Measurements from ENCODE around the gene DYSF.

Gene DYSF

DNA sequence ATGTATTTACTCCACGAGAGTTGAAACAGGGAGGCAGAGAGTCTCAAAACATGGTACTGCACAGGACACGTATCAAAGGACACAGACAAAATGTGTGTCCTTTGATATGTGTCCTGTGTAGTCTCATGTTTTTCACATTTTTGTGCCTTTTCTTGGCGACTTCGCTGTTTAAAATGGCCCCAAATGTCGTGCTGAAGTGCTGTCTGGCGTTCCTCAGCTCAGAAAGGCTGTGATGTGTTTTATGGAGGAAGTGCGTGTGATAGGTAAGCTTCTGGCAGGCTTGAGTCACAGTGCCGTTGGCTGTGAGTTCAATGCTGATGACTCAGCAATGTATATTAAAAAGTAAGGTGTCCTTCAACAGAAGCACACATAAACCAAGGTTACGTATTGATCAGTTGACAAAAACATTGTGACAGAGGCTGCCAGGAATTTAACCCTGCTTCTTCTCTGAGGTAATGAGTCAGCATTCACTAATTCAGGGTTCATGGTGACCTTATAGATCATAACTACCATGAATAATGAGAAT, 78.2 kb downstream of the DYSF start:
- DNase-seq, result no peak

DNA sequence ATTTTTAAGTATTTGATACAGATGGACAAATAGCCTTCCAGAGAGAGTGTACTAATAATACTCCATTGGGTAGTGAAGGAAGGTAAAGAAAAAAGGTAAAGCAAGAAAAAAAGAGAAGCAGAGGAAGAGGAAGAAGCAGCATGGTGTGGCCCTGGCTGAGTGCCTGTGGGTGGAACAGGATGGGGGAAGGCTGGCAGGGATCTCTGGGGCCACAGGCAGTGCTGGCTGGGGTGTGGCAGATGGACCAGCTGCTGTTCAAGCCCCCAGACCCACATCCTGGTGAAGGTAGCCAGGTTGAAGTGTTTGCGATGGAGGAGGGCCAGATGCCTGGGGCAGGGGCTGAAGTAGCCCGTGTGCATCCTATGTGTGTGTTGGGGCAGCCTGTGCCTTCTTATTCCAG, 79.0 kb downstream of the DYSF start:
- DNase-seq, result no peak

DNA sequence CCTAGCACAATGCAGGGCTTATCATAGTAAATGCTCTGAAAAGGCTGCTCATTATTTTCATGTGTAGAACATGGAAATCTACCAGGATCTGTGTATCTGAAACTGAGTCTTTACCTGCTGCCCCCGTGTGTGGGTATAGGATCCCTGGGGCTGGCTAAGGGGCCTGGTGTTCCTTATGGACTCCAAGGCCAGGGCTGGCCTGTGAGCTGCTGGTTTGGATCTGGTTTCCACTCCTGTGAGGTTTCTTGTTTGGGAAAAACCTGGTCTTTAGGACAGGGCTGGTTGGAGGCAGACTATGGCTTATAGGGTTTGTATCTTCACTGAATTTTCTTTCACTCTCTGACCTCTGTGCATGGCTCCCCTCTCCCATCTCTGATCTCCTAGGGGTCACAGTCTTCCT, 80.8 kb downstream of the DYSF start:
- DNase-seq, result no peak

DNA sequence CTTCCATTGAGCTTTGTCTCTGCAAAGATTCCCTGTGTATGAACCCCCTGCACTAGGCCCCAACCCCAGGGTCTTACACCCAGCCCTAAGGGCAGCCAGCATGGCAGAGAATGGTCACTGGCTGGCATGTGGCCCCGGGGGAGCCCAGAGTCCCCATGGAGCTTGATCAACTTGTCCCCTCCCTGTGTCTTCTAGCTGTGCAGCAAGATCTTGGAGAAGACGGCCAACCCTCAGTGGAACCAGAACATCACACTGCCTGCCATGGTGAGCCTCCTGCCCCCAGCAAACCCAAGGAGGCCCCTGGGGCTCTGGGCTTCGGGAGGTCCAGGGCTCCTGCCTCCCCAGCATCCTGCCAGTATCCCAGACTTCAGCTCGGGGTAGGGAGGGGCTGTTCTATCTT, 81.5 kb downstream of the DYSF start:
- DNase-seq, result no peak

DNA sequence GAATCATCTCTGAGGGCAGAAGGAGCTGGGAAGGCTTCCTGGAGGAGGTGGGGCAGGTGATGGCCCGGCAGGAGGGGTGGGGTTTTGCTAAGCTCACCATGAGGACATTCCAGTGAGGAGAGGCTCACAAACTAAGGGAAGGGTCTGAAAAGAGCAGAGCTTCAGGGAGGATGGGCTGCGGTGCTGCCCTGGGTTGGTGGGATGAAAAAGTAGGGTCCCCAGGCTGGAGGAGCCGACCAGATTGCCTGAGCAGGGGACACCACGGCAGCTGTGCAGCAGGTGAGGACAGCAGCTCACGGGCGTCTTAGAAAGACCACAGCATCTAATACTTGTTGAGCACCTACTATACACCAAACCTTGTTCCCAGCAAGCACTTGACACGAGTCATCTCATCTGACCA, 82.2 kb downstream of the DYSF start:
- DNase-seq, result no peak

DNA sequence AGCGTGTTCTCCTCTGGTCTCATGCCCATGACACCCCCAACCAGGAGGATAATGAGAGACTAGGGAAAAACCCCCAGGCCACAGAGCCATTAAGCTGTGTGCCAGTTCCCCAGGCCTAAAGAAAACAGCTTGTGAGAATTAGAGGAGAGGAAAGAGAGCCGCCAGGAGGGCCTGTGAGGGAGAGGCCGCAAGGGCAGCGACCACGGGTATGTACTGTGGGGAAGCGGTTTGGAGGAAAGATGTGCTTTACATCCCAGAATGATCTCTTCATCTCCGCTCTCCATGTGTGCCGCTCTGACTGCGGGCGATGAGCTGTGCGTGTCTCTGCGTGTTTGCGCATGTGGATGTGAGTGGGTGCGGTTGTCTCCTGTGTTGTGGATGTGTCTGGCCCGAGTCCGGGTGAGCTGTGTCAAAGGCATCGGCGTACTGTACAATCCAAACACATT, 82.9 kb downstream of the DYSF start:
- DNase-seq, result no peak

DNA sequence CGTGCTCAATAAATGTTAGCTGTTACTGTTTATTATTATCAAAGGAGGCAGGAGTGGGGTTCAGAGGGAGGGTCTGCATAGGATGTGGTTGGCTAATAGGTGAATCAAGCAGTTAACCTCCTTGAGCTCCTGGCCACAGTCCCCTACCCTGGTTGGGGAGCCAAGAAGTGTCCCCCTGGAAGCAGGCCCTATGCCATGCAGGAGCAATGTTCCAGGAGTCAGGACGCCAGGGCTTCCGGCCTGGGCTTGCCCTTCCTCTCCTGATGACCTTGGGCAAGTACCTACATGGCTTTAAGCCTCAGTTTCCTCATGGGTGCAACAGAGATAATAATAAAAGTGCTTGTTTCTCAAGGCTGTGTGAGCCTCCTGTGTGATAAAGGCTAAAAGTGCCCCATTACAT, 84.9 kb downstream of the DYSF start:
- DNase-seq, result no peak

DNA sequence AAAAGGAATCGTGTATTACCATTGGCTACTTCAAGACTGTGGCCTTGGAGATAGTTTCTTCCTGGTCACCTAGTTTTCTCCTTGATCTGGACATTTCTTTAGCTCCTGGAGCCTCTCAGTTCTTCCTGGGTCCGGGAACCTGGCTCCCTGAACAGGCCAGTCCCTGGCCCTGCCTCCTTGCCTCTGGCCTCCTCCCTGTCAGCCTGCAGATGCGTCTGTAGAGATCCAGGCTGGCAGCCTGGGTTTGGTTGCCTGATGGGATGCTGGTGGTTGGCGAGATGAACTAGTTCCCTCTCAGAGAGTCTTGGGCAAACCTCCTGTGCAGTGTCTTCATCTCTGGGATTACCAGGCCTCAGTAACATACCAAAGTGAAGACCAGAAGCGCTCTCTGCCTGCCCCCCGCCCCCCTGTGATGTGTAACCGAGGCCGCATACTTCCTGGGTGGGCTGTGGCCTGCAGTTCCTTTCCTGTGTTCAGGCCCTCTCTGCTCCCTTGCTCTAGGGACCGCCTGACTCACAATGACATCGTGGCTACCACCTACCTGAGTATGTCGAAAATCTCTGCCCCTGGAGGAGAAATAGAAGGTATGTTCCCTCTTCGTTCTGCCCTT, 85.4 kb downstream of the DYSF start:
- peak; percentile 18 for DNase-seq

DNA sequence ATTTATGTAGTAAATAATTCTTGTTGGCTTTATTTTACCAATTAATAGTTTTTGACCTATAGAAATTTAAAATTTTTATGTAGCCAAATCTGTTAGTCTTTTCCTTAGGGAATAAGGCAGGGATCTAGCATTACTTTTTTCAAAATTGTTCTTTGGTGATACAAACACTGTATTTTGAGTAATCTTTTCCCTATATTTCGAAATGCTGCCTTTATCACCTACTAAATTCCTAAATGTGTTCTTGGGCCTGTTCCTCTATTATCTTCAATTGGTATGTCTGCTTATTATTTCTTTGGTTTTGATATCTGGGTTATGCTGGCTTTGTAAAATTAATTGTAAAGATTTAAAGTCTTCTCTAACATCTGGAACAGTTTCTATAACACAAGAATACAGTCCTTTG, 87.5 kb downstream of the DYSF start:
- no peak for DNase-seq

DNA sequence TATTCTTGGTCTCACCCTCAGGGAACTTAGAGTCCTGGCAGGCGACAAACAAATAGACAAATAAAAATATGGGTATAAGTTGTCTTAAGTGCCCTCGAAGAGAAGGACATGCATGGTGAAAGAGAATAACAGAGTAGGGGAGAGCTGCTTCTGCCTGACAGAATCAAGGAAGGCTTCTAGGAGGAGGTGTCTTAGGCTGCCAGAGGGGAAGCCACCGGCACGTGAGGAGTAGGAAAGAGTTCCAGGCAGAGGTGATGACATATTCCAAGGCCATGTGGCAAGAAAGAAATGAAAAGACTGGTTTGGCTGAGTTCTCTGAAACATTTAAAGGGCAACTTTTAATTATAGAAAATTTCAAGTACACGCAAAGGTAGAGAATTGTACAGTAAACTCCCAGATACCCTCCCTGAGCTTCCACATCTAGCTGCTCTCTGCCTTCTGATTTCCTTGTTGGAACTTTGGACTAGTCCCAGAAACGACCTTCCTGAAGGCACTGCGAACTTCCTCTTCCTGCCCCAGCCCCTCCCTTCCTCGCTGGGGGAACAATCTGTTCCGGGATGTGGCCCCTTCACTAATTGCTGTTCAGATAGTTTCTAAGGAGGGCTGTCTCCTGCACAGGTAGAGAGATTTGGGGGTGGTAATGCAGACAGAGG, 91.7 kb downstream of the DYSF start:
- no peak for DNase-seq

DNA sequence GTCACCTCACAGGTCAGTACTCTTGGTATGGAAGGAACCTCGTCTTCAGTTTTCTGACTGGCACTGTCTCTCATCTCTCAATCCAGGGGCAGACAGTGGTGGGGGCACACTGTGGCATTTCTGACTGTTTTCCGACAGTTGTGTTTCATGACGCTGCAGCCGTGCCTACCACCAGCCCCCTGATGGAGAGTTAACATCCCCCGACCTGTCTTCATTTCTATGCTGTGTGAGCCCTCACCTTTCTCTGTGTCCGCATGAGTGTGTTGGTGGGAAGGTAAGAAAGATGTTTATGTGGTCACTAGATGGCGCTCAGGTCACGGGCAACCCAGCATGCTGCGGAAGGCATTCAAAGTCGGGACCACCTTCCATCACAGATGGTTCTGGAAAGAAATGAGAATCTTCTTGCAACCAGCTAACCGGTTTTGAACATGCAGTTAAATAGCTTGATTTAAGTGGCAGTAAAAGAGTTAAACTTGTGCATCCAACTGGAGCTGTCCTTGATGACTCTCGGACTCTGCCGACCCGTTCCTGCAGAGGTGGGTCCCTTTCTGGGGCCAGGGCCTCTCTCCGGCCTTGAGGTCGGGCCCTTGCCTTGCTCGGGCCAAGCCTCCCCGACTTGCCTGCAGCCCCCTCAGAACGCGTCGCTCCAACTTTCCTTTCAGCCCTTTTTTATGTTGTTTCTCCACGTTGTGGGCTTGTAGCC, 92.4 kb downstream of the DYSF start:
- no peak for DNase-seq

DNA sequence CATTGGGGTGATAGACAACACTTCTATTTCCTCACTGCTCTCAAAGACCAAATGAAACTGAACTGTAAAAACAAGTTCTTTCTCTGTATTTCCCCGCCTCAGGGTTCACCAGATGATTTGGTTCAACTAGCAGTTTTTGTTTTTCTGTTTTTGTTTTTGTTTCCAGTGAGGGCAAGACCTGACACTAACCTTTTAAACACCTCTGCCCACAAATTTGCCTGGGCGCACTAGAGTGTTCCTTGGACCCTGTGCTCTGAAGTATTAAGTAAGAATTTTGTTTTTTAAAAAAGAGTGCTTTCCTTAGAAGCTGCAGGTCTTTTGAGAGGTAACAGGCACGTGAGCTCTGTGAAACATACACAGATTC, 92.9 kb downstream of the DYSF start:
- no peak for DNase-seq

DNA sequence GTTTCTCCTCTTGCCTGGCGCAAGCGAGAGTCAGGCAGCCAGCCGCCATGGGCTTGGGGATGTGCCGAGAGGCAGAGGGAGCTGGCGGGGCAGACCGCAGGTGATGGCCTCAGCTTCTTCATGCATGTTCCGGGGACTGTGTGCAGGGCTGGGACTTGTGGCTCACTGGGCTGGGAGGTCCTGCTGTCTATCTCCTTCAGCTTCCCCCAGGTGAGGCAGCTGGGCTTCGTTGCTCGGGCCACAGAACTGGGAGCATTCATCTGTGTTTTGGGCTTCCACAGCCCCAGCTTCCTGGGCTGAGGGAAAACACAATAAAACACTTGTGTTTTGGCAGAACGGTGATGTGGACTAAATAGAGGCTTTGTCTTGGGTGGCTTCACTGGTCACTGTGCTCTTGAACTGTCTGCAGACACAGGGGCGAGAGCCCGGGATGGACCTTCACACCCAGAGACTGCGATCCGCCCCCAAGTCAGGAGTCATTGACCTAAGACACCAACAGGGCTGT, 93.5 kb downstream of the DYSF start:
- no peak for DNase-seq

DNA sequence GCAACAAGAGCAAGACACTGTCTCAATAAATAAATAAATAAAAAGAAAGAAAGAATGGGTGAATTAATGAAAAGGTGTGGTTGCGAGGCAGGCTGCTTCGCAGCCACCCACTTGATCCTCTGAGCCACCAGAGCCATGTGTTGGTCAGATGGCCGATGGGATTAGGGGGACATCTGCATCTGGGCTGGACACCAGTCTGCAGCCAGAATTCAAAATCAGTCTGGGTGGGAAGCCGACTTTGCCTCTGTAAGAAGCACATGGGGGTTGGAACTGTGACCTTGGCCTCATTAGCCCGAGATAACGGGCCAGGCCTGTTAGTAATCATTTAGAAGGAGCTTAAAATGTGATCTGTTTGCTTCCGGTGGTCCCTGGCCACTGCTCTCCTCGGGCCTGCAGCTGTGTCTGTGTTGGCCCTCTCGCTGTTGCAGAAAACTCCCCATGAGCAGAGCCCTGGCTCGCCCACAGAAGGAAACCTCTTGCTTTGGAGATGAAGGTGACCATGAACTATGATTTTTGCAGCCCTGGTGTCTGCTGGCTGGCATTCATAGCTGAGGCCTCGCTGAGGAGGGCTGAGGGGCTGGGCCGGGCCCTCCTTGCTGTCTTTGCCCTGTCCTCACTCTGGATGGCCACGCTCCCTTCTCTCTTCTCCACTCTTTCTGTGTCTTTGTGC, 94.4 kb downstream of the DYSF start:
- DNase-seq, result no peak

DNA sequence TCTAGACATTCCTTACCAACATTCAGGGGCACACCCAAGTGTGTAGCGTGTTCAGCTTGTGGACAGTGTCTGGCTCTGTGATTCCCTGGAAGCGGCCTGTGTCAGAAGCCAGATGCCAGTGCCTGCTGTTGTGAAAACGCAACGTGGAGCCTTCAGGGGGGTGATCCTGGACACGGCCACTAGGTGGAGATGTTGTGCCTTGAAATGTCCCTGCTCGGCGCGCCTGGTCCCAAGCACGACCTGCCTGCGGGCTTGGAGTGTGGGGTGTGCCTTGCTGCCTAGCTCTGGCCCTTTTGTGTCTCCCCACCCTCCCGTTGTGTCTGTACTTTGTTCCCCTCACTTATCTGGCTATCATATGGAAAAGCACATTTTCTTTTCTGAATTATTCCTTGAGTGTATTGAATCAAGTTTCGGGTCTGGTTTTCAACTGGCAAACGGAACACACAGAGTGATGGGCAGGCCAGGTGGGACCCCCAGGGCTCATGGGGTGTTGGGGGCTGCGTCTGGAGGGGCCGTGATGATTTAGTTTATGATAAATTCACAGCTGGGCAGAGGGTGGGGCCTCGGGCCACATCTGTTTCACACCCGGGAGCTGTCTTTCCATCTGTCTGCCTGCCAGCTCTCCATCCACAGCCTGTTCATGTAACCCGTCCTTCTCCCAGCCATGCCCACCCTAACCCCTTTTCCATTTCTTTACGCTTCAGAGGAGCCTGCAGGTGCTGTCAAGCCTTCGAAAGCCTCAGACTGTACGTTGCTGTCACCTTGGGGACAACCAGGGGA, 95.5 kb downstream of the DYSF start:
- DNase-seq, result no peak

DNA sequence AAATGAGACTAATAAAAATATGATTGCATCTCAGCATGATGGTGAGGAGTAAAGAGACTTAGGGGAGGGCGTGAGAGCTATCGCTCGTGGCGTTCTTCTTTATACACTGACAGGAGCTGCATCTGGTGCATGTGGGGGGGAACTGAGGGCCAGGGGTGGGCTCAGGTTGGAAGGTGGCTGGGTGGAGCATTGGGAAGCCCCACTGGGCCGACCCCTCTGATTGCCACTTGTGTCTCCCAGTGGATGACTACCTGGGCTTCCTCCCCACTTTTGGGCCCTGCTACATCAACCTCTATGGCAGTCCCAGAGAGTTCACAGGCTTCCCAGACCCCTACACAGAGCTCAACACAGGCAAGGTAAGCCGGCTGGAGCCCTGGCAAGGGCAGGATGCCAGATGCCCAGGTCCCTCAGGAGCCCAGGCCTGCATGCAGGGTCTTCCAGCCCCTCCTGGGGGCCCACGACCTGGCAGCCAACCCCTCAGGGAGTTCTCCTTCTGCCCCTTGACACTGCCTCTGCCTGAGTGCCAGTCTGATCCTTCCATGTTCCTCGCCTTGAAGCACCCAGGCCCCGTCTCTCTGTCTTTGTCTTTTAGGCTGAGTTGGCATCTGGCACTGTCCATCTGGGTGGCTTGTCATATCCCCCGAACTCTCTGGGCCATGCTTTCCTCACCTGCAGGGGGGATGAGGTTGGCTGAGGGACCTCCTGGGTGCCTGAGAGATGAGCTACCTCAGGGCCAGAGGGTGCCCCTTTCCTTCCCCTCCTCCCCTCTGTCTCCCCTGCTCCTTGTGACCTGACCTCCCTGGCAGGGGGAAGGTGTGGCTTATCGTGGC, 97.7 kb downstream of the DYSF start:
- DNase-seq, result no peak

DNA sequence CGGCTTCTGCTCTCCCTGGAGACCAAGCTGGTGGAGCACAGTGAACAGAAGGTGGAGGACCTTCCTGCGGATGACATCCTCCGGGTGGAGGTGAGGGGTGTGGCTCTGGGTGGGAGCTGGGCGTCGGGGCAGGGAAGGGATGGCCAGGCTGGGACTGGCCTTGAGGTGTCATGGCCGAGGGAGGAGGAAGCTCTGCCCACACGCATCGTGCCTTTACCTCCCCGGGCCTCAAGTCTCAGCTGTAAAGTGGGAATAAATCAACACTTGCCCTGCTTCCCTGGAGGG, 98.2 kb downstream of the DYSF start:
- DNase-seq, result no peak

DNA sequence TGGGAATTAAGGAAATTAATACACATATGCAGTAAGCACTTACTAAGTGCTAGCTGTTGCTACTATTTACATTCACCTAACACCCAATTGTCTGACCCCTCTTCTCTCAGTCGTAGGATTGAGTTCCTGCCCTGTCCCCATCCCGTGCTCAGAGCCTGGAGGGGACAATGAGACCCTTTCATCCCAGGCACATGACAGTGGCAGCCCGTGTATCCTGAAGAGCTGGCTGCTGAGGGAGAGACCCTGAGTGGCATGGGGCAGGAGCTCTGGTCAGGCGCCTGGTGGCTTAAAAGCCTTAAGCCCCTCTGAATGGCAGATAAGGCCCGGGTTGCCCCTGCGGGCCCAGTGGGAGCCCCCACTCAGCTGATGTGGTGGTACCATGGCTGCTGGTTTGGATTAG, 99.0 kb downstream of the DYSF start:
- no peak for DNase-seq

DNA sequence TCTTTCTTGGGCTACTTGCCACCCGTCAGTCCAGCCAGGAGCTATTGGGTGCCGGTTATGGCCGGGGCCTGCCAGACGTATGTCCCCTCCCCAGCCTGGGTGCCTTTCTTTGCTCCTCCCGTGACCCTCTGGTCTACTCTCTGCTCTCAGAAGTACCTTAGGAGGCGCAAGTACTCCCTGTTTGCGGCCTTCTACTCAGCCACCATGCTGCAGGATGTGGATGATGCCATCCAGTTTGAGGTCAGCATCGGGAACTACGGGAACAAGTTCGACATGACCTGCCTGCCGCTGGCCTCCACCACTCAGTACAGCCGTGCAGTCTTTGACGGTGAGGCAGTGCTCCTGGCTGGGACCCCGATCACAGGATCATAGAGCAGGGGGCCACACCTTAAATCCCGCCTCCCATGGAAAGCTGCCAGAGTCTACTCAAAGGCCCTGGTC, 99.5 kb downstream of the DYSF start:
- no peak for DNase-seq

DNA sequence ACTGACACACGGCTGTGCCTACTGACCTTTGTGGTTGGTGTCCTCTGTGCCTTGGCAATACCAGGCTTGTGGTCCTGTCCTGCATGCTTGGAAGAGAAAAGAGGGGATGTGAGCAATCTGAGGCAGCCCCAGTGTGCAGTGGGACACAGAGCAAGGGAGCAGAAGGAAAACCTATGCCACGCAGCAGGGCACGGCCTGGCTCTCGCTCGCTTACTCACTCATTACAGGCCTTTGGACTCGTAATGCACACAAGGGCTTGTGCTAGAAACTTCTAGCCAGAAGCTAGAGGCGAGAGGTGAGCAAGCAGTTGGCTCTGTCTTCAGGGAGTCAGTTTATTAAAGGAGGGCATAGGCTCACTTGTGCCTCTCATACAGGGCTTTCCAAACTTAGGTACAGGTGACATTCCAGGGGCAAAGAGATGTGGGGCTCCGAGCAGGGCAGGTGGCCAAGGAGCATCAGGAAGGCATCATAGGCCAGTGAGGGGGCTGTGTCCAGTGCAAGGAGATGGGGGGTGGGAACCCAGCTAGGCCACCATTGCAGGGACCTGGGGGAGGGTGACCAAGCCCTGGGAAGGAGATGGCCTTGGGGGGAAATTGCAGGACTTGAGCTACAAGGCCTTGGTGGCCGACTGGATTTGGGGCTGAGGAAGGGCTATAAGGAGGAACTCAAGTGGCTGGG, 100.8 kb downstream of the DYSF start:
- DNase-seq, result no peak

DNA sequence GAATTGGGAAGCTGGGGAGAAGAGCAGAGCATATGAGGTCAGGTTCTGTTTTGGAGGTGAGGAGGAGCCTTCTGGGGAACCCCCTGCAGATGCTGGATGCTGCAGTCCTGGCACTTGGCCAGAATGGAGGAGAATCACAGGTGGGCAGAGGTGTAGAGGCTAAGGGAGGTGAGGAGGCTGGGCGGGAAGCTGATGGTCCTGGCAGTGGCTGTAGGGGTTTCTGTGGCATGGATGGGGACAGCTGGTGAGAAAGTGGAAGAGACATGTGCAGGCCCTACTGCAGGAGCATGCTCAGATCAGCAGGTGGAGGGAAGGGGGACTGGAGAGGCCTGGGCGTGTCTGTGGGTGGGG, 101.3 kb downstream of the DYSF start:
- DNase-seq, result no peak

Data from activated gamma-delta T cell (primary cell).